GM12878 (cell line): ENCODE measurements around the gene KCNN1.

ENCODE experiments used
- CREB1 ChIP-seq: IDR thresholded peaks from 2 replicates; pipeline ENCODE4 v1.6.1; 2012; ENCODE audit warnings: low read depth, mild to moderate bottlenecking, inconsistent platforms
- MEF2A ChIP-seq: IDR thresholded peaks from 2 replicates; pipeline ENCODE4 v1.6.1; 2011; ENCODE audit warnings: low read depth, mild to moderate bottlenecking, low read length, moderate library complexity; ENCODE audit not compliant: insufficient read depth
- MTA2 ChIP-seq: fragments of 450-650 bp; IDR thresholded peaks from 2 replicates; pipeline ENCODE4 v1.6.1; 2016; ENCODE audit warnings: low read depth, mild to moderate bottlenecking, moderate library complexity
- NBN ChIP-seq: fragments of 450-650 bp; IDR thresholded peaks from 2 replicates; pipeline ENCODE4 v1.6.1; 2016
- NFYB ChIP-seq: IDR thresholded peaks from 2 replicates; pipeline ENCODE4 v1.6.1; 2011; ENCODE audit warnings: low read depth, mild to moderate bottlenecking, low read length, improper control_type of control experiment, moderate library complexity; ENCODE audit not compliant: insufficient read depth
- RUNX3 ChIP-seq: IDR thresholded peaks from 2 replicates; pipeline ENCODE4 v1.6.1; 2012; ENCODE audit warnings: low read length, inconsistent platforms
- YY1 ChIP-seq: IDR thresholded peaks from 2 replicates; pipeline ENCODE4 v1.6.1; 2011; ENCODE audit warnings: low read depth, mild to moderate bottlenecking, low read length
- TF ChIP-seq, protein P1 (sequence below), 3 experiments: IDR thresholded peaks in 2 of 3; conservative IDR thresholded peaks in 1 of 3; 2 replicates each; pipeline ENCODE4 v1.5.1; 2011; ENCODE audit warnings: low read depth in 3 of 3, low read length in 3 of 3, mild to moderate bottlenecking in 3 of 3, control low read depth in 2 of 3, moderate library complexity in 2 of 3, inconsistent platforms in 1 of 3, mixed read lengths in 1 of 3; ENCODE audit not compliant: control insufficient read depth in 2 of 3, insufficient read depth in 1 of 3; ENCODE audit errors: extremely low read depth in 1 of 3

DNA sequence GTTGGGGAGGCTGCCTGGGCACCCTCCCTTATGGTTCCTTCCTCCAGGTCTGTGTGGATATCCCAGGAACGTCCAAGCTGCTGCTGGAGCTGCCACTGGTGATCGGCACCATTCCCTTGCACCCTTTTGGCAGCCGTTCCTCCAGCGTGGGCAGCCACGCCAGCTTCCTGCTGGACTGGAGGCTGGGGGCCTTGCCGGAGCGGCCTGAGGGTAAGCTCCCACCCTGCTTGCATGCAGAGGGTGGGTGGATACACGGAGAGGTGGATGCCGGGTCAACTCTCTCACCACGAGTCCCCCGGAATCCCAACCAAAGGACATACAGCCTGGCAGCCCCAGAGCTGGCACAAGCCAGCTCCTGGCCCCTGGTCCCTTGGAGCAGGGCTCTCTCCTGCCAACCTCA is 43.2 kb downstream of the KCNN1 start:
- TF ChIP-seq, protein P1, sequence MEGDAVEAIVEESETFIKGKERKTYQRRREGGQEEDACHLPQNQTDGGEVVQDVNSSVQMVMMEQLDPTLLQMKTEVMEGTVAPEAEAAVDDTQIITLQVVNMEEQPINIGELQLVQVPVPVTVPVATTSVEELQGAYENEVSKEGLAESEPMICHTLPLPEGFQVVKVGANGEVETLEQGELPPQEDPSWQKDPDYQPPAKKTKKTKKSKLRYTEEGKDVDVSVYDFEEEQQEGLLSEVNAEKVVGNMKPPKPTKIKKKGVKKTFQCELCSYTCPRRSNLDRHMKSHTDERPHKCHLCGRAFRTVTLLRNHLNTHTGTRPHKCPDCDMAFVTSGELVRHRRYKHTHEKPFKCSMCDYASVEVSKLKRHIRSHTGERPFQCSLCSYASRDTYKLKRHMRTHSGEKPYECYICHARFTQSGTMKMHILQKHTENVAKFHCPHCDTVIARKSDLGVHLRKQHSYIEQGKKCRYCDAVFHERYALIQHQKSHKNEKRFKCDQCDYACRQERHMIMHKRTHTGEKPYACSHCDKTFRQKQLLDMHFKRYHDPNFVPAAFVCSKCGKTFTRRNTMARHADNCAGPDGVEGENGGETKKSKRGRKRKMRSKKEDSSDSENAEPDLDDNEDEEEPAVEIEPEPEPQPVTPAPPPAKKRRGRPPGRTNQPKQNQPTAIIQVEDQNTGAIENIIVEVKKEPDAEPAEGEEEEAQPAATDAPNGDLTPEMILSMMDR (IDR thresholded peaks at IDR 0.05 in 2 of 3, conservative IDR thresholded peaks at IDR 0.05 in 1 of 3; ENCODE audit: control insufficient read depth in 2 of 3, extremely low read depth in 1 of 3, insufficient read depth in 1 of 3, low read depth in 3 of 3, low read length in 3 of 3), result no peak
- TF ChIP-seq NBN (no peak), MEF2A (no peak), CREB1 (no peak), RUNX3 (no peak), YY1 (no peak), NFYB (no peak), MTA2 (no peak)
